HG03103 (cell line): ENCODE data around the gene PSPC1.
"Not testable (repeated sequence)": the region's sequence is repeated elsewhere in the genome, so short reads cannot be mapped to it uniquely, and the experiment has no call there.

Experiments
- ATAC-seq: cut with Tn5 transposase; IDR thresholded peaks from one replicate; pipeline ENCODE4 v1.9.1; 2021; ENCODE audit warnings: low read depth; ENCODE audit not compliant: unreplicated experiment

Gene PSPC1

GRCh38 chr13:19764237-19764636 lies 18.5 kb downstream of the PSPC1 start:
- ATAC-seq = no peak

GRCh38 chr13:19763618-19764017 lies 19.1 kb downstream of the PSPC1 start:
- ATAC-seq = no peak

GRCh38 chr13:19759669-19760068 lies 23.1 kb downstream of the PSPC1 start:
- ATAC-seq = no peak

GRCh38 chr13:19742643-19743042 lies 40.1 kb downstream of the PSPC1 start:
- ATAC-seq = no peak

- ATAC-seq = no peak
These were observed 44.7 kb downstream of the PSPC1 start for GRCh38 chr13:19737844-19738557.

- no peak for ATAC-seq
These were observed 56.1 kb downstream of the PSPC1 start for GRCh38 chr13:19726611-19727010.

- ATAC-seq = no peak
These were observed 57.4 kb downstream of the PSPC1 start for GRCh38 chr13:19725320-19725719.

- ATAC-seq = no peak
These were observed 62.7 kb downstream of the PSPC1 start for GRCh38 chr13:19720039-19720438.

GRCh38 chr13:19713186-19713965 lies 69.4 kb downstream of the PSPC1 start:
- no peak for ATAC-seq

GRCh38 chr13:19709782-19710181 lies 73.0 kb downstream of the PSPC1 start:
- ATAC-seq = not testable (repeated sequence)

- ATAC-seq = not testable (repeated sequence)
These were observed 73.7 kb downstream of the PSPC1 start for GRCh38 chr13:19709039-19709438.

GRCh38 chr13:19704256-19704655 lies 78.5 kb downstream of the PSPC1 start:
- ATAC-seq = not testable (repeated sequence)

GRCh38 chr13:19701619-19702018 lies 81.1 kb downstream of the PSPC1 start:
- ATAC-seq = not testable (repeated sequence)

- ATAC-seq = not testable (repeated sequence)
These were observed 81.8 kb downstream of the PSPC1 start for GRCh38 chr13:19700963-19701362.

- no peak for ATAC-seq
These were observed 86.9 kb downstream of the PSPC1 start for GRCh38 chr13:19695829-19696228.

- no peak for ATAC-seq
These were observed 87.3 kb downstream of the PSPC1 start for GRCh38 chr13:19695428-19695827.

GRCh38 chr13:19691447-19691846 lies 91.3 kb downstream of the PSPC1 start:
- ATAC-seq = not testable (repeated sequence)

- no peak for ATAC-seq
These were observed 97.3 kb downstream of the PSPC1 start for GRCh38 chr13:19685437-19685836.

GRCh38 chr13:19685034-19685433 lies 97.7 kb downstream of the PSPC1 start:
- no peak for ATAC-seq

- ATAC-seq = no peak
These were observed 101.2 kb downstream of the PSPC1 start for GRCh38 chr13:19681517-19681916.

GRCh38 chr13:19680751-19681150 lies 102.0 kb downstream of the PSPC1 start:
- ATAC-seq = no peak

GRCh38 chr13:19676168-19676567 lies 106.6 kb downstream of the PSPC1 start:
- ATAC-seq = no peak
